SH-SY5Y (cell line): Measurements from ENCODE around the gene EIF2S1.

ENCODE experiments used
- GATA2 ChIP-seq: IDR thresholded peaks from 2 replicates; pipeline ENCODE4 v1.6.1; 2011; ENCODE audit warnings: mild to moderate bottlenecking, low read depth, low read length
- GATA3 ChIP-seq: IDR thresholded peaks from 2 replicates; pipeline ENCODE4 v1.6.1; 2011; ENCODE audit warnings: low read depth, mild to moderate bottlenecking, low read length, moderate library complexity

GRCh38 chr14:67392123-67392522 is 32.0 kb downstream of the EIF2S1 start:
- TF ChIP-seq GATA2 (no peak), GATA3 (no peak)
